B cell (primary cell): ENCODE results near the gene LSM12.

ENCODE experiments used
- EZH2 ChIP-seq: IDR thresholded peaks from 2 replicates; pipeline ENCODE4 v1.6.1; 2012; ENCODE audit warnings: borderline replicate concordance, low read depth, mild to moderate bottlenecking, moderate library complexity, low read length; ENCODE audit not compliant: insufficient read depth, poor library complexity, severe bottlenecking
- TF ChIP-seq, protein P1 (sequence below): fragments of 200-600 bp; IDR thresholded peaks from one replicate; pipeline ENCODE4 v1.8.0; 2022; ENCODE audit warnings: antibody characterized with exemption, mild to moderate bottlenecking

DNA sequence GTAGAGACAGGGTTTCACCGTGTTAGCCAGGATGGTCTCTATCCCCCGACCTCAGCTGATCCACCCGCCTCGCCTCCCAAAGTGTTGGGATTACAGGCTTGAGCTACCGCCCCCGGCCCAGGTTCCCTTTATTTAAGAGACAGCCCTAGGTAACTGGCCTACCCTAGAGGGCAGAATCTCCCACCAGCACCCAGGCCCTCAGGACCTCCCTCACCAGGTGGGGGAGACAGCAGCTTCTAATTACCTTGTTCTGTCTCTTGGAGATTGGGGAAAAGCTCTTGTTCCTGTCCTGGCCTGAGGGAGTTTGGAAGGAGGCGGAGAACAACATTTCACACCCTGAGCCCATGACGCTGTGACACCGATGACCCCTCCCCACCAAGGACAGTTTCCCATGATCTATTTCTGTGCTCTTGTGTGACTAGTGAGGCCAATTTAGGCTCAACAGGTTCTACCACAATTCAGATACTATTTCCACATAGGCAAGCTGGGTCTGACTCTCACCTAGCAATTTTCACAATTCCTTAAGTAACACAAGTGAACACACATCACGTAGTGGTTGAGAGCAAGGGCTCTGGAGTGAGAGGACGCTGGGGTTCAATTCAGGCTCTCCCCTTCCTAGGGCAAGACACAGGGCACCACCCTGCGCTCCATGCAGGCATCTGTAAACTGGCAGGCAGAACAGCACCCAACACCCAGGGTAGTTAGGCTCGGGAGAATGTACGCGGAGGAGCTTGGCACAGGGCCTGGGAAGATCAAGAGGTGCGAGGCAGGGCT is 36.6 kb upstream of the LSM12 start:
- TF ChIP-seq, protein P1, sequence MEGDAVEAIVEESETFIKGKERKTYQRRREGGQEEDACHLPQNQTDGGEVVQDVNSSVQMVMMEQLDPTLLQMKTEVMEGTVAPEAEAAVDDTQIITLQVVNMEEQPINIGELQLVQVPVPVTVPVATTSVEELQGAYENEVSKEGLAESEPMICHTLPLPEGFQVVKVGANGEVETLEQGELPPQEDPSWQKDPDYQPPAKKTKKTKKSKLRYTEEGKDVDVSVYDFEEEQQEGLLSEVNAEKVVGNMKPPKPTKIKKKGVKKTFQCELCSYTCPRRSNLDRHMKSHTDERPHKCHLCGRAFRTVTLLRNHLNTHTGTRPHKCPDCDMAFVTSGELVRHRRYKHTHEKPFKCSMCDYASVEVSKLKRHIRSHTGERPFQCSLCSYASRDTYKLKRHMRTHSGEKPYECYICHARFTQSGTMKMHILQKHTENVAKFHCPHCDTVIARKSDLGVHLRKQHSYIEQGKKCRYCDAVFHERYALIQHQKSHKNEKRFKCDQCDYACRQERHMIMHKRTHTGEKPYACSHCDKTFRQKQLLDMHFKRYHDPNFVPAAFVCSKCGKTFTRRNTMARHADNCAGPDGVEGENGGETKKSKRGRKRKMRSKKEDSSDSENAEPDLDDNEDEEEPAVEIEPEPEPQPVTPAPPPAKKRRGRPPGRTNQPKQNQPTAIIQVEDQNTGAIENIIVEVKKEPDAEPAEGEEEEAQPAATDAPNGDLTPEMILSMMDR: no peak
- TF ChIP-seq EZH2: no peak
